Suprapubic skin (tissue), 3 donors: ENCODE data around the gene POLRMT.

Source experiments
- POLR2AphosphoS5 ChIP-seq, 3 donors: sonication (generic); formaldehyde crosslinking; IDR thresholded peaks; one replicate each; pipeline ENCODE4 v1.6.1; 2017; ENCODE audit warnings: antibody characterized with exemption in 3 of 3
- TF ChIP-seq, protein P1 (sequence below), 2 donors: fragments of 200-600 bp in 1 of 2; fragments of 450-650 bp in 1 of 2; sonication (generic) in 1 of 2; IDR thresholded peaks; one replicate each; pipeline ENCODE4 v1.5.1; 2016 to 2019; ENCODE audit warnings: antibody characterized with exemption in 2 of 2, mild to moderate bottlenecking in 1 of 2, moderate library complexity in 1 of 2

DNA sequence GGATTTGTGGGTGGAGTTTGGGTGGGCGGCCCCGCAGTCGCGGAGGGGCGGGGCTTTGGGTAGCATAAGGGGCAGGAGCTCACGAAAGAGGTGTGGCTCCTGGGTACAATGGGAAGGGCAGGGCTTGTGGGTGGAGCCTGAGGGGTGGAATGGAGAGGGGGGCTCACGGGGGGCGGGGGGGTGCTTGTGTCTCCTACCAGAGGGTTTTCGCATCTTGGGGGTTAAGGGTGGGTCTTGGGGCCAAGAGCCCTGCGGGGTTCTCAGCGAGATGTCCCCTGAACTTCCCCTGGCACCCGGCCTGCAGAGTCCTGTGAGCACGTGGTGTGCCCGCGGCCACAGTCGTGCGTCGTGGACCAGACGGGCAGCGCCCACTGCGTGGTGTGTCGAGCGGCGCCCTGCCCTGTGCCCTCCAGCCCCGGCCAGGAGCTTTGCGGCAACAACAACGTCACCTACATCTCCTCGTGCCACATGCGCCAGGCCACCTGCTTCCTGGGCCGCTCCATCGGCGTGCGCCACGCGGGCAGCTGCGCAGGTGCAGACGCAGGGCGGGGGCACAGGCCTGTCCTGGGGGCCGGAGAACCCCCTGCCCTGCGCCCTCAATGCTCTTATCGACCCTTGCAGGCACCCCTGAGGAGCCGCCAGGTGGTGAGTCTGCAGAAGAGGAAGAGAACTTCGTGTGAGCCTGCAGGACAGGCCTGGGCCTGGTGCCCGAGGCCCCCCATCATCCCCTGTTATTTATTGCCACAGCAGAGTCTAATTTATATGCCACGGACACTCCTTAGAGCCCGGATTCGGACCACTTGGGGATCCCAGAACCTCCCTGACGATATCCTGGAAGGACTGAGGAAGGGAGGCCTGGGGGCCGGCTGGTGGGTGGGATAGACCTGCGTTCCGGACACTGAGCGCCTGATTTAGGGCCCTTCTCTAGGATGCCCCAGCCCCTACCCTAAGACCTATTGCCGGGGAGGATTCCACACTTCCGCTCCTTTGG is 48.0 kb upstream of the POLRMT start:
- TF ChIP-seq, protein P1, sequence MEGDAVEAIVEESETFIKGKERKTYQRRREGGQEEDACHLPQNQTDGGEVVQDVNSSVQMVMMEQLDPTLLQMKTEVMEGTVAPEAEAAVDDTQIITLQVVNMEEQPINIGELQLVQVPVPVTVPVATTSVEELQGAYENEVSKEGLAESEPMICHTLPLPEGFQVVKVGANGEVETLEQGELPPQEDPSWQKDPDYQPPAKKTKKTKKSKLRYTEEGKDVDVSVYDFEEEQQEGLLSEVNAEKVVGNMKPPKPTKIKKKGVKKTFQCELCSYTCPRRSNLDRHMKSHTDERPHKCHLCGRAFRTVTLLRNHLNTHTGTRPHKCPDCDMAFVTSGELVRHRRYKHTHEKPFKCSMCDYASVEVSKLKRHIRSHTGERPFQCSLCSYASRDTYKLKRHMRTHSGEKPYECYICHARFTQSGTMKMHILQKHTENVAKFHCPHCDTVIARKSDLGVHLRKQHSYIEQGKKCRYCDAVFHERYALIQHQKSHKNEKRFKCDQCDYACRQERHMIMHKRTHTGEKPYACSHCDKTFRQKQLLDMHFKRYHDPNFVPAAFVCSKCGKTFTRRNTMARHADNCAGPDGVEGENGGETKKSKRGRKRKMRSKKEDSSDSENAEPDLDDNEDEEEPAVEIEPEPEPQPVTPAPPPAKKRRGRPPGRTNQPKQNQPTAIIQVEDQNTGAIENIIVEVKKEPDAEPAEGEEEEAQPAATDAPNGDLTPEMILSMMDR (IDR thresholded peaks at IDR 0.05) = no peak
- no peak for TF ChIP-seq POLR2AphosphoS5 (IDR thresholded peaks at IDR 0.05)
